Stomach (tissue), 9 donors: ENCODE measurements around the gene GOT1. TPM values are rescaled to one million over a fixed set of nuclear protein-coding genes. Genes with fewer than 3 reads are reported as not detected.

Source experiments
- DNase-seq, 2 donors: peaks; one replicate each; pipeline versions ENCODE4 v3.0.0 to v3.0.0-alpha.2; 2013 to 2019
- H3K27ac ChIP-seq, 5 donors: fragments of 200-600 bp in 4 of 5; sonication (generic) in 4 of 5; one replicate each; pipeline ENCODE4 v1.5.1; 2013 to 2019; ENCODE audit warnings: mild to moderate bottlenecking in 1 of 5, moderate library complexity in 1 of 5
- H3K27me3 ChIP-seq, 3 donors: fragments of 200-600 bp; sonication (generic); one replicate each; pipeline ENCODE4 v1.5.1; 2017 to 2019; ENCODE audit warnings: mixed run types in 1 of 3
- H3K36me3 ChIP-seq, 4 donors: fragments of 200-600 bp; sonication (generic); 1 replicate in 3 of 4; 2 replicates in 1 of 4; pipeline ENCODE4 v1.5.1; 2016 to 2019
- H3K4me1 ChIP-seq, 4 donors: fragments of 200-600 bp; sonication (generic); one replicate each; pipeline ENCODE4 v1.5.1; 2016 to 2019
- H3K4me3 ChIP-seq, 4 donors: fragments of 200-600 bp; sonication (generic) in 3 of 4; one replicate each; pipeline ENCODE4 v1.5.1; 2016 to 2019; ENCODE audit warnings: mild to moderate bottlenecking in 1 of 4
- H3K9me3 ChIP-seq, 4 donors: fragments of 200-600 bp; sonication (generic); one replicate each; pipeline ENCODE4 v1.5.1; 2016 to 2019
- EP300 ChIP-seq: sonication (generic); formaldehyde crosslinking; IDR thresholded peaks from one replicate; pipeline ENCODE4 v1.6.1; 2017; ENCODE audit warnings: antibody characterized with exemption
- POLR2A ChIP-seq, 4 donors: fragments of 450-650 bp; IDR thresholded peaks; one replicate each; pipeline ENCODE4 v1.6.1; 2016; ENCODE audit warnings: antibody characterized with exemption in 4 of 4, control low read depth in 2 of 4, mild to moderate bottlenecking in 1 of 4, moderate library complexity in 1 of 4
- POLR2AphosphoS5 ChIP-seq, 3 donors: sonication (generic); formaldehyde crosslinking; IDR thresholded peaks; one replicate each; pipeline ENCODE4 v1.6.1; 2016; ENCODE audit warnings: antibody characterized with exemption in 3 of 3
- WGBS, 5 donors: extraction: QIAGEN DNeasy Blood & Tissue Kit in 3 of 5; methylation state at CpG; one replicate each; pipeline versions ENCODE4 v1.1.5 to v1.1.7; 2013 to 2018; 5-methylcytosine and 5-hydroxymethylcytosine counted together
- intact Hi-C: fragments of 100-400 bp; cut with DNase I; formaldehyde crosslinking; loops from one replicate; pipeline ENCODE4 v1.15.1; 2023; ENCODE audit warnings: low total_unique reads
- polyA plus RNA-seq, 3 donors: library from polyadenylated mRNA; stranded (reverse); fragments of 200-250 nt; gene quantifications; one replicate each; pipeline ENCODE4 v1.2.3, GENCODE V29; 2013
- total RNA-seq, 5 donors: library from RNA; depleted of rRNA; stranded (reverse); fragments of >200 nt; gene quantifications; one replicate each; pipeline versions ENCODE4 v1.1.0 to v1.2.3, GENCODE V29; 2014 to 2016
- TF ChIP-seq, protein P1 (sequence below), 7 experiments: fragments of 450-650 bp in 4 of 7; fragments of 200-600 bp in 3 of 7; sonication (generic) in 3 of 7; IDR thresholded peaks; one replicate each; pipeline ENCODE4 v1.5.1; 2016 to 2019; ENCODE audit warnings: antibody characterized with exemption in 7 of 7, control low read depth in 2 of 7, mild to moderate bottlenecking in 1 of 7
- donor health status: healthy with polysubstance abuse.
- donor health status: Bipolar disorder and iron deficiency.
- donor health status: healthy.

GOT1 gene
- total and polyA plus RNA-seq, 8 donors = 25.5 to 131 (median 39.5) TPM

DNA sequence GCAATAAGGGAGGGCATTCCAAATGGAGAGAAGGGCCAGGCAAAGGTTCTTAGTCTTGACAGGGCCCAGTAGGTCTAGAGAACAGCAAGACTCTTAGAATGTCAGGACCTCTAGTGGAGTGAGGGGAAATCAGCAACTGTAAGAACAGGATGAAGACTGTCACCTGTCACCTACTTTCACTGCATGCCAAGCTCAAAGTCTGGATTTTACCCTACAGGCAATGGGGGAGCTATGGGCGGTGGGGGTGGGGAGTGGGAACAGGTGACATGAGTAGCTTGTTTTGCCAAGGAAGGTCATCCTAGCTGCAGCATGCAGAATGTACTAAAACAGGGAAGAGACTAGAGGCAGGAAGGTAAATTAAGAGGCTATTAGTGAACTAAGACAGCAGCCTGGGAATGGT lies 18.3 kb downstream of the GOT1 start:
- Histone ChIP-seq H3K4me3 (no peak overlapping the region), H3K27ac (no peak overlapping the region), H3K4me1 (no peaks in the 10 kb centered on the region), H3K9me3 (no peaks in the 10 kb centered on the region), H3K36me3 (peaks cover 0 to 35% (median 18%) of the 10 kb centered on the region in 4 donors), H3K27me3 (no peaks in the 10 kb centered on the region)
- TF ChIP-seq, protein P1, sequence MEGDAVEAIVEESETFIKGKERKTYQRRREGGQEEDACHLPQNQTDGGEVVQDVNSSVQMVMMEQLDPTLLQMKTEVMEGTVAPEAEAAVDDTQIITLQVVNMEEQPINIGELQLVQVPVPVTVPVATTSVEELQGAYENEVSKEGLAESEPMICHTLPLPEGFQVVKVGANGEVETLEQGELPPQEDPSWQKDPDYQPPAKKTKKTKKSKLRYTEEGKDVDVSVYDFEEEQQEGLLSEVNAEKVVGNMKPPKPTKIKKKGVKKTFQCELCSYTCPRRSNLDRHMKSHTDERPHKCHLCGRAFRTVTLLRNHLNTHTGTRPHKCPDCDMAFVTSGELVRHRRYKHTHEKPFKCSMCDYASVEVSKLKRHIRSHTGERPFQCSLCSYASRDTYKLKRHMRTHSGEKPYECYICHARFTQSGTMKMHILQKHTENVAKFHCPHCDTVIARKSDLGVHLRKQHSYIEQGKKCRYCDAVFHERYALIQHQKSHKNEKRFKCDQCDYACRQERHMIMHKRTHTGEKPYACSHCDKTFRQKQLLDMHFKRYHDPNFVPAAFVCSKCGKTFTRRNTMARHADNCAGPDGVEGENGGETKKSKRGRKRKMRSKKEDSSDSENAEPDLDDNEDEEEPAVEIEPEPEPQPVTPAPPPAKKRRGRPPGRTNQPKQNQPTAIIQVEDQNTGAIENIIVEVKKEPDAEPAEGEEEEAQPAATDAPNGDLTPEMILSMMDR (IDR thresholded peaks at IDR 0.05) = no peak
- TF ChIP-seq POLR2A (IDR thresholded peaks at IDR 0.05) (no peak), EP300 (no peak), POLR2AphosphoS5 (IDR thresholded peaks at IDR 0.05) (no peak)
- WGBS, 5 donors = 56 to 86% (median 77%) methylated on average over 1 of the region's 1 CpG
- intact Hi-C loops = no loop called here
- DNase-seq = peak in 1 of 2 donors; percentile 55

DNA sequence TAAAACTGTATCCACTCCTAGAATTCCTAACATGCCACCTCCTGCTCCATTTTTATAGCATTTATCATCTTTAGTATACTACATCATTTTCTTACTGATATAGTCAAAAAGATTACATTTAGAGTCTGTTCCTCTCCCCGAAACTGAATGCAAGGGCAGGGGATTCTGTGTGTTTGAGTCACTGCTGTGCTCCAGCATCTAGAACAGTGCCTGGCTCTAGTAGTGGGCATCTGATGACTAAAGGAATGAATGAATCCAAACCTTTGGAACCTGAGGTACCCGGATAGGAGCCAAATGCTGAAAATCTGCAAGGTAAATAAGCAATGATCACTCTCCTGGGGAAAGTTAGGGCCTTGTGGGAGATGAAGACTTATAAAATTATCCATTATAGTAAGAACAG lies 18.9 kb downstream of the GOT1 start:
- peaks cover 0 to 41% (median 24%) of the 10 kb centered on the region in 4 donors for H3K36me3 ChIP-seq
- no peak overlapping the region for H3K27ac ChIP-seq
- H3K9me3 ChIP-seq = no peaks in the 10 kb centered on the region
- TF ChIP-seq POLR2AphosphoS5 (IDR thresholded peaks at IDR 0.05) (no peak), EP300 (no peak), POLR2A (IDR thresholded peaks at IDR 0.05) (no peak)
- TF ChIP-seq, protein P1 (IDR thresholded peaks at IDR 0.05) = no peak
- H3K4me1 ChIP-seq = no peaks in the 10 kb centered on the region
- intact Hi-C loops = no loop called here
- H3K4me3 ChIP-seq = no peak overlapping the region
- no peaks in the 10 kb centered on the region for H3K27me3 ChIP-seq
- DNase-seq = no peak
- 82 to 97% (median 95%) methylated on average over 2 of the region's 2 CpGs for WGBS, 5 donors

DNA sequence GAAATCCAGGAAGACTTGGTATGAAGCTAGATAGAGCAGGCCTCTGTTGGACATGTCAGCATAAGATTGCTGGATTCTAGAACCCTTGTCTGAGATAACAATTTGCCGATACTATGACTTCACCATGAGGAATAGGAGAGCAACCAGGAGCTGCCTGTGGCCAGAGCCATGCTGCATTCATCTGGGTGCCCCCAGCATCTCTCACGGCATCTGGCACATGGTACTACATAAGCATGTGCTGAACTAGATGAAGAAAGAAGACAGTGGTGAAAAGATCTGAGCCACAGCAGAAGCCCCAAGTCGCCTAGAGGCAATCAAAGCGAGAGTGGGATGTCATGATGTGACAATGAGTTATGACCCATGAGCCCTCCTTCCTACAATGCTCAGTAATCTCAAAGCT lies 19.5 kb downstream of the GOT1 start:
- TF ChIP-seq, protein P1 (IDR thresholded peaks at IDR 0.05) = no peak
- TF ChIP-seq EP300 = no peak
- TF ChIP-seq POLR2AphosphoS5 (IDR thresholded peaks at IDR 0.05) = no peak
- TF ChIP-seq POLR2A (IDR thresholded peaks at IDR 0.05) = no peak
- no peak for DNase-seq
- H3K4me1 ChIP-seq = no peaks in the 10 kb centered on the region
- no peak overlapping the region for H3K4me3 ChIP-seq
- H3K9me3 ChIP-seq = no peaks in the 10 kb centered on the region
- 90 to 96% (median 93%) methylated on average over 4 of the region's 4 CpGs for WGBS, 5 donors
- no peak overlapping the region for H3K27ac ChIP-seq
- H3K27me3 ChIP-seq = no peaks in the 10 kb centered on the region
- intact Hi-C loops = no loop called here
- H3K36me3 ChIP-seq = peaks cover 6 to 47% (median 28%) of the 10 kb centered on the region in 4 donors

GRCh38 chr10:99410146-99410545 lies 20.3 kb downstream of the GOT1 start:
- 46 to 62% (median 59%) methylated on average over 1 of the region's 1 CpG for WGBS, 5 donors
- no peaks in the 10 kb centered on the region for H3K27me3 ChIP-seq
- intact Hi-C loops = no loop called here
- H3K27ac ChIP-seq = no peak overlapping the region
- no peak overlapping the region for H3K4me3 ChIP-seq
- TF ChIP-seq POLR2AphosphoS5 (IDR thresholded peaks at IDR 0.05) (no peak), EP300 (no peak), POLR2A (IDR thresholded peaks at IDR 0.05) (no peak)
- TF ChIP-seq, protein P1 (IDR thresholded peaks at IDR 0.05) = no peak
- no peak for DNase-seq
- H3K4me1 ChIP-seq = no peaks in the 10 kb centered on the region
- H3K36me3 ChIP-seq = peaks cover 11 to 55% (median 35%) of the 10 kb centered on the region in 4 donors
- no peaks in the 10 kb centered on the region for H3K9me3 ChIP-seq
